HG02885 (cell line): ENCODE results near the gene THRB.
"Not testable (repeated sequence)": the region's sequence is repeated elsewhere in the genome, so short reads cannot be mapped to it uniquely, and the experiment has no call there.

Experiments used
- ATAC-seq: cut with Tn5 transposase; IDR thresholded peaks from one replicate; pipeline ENCODE4 v1.9.1; 2021; ENCODE audit warnings: mild to moderate bottlenecking; ENCODE audit not compliant: unreplicated experiment, poor library complexity

The THRB gene

DNA sequence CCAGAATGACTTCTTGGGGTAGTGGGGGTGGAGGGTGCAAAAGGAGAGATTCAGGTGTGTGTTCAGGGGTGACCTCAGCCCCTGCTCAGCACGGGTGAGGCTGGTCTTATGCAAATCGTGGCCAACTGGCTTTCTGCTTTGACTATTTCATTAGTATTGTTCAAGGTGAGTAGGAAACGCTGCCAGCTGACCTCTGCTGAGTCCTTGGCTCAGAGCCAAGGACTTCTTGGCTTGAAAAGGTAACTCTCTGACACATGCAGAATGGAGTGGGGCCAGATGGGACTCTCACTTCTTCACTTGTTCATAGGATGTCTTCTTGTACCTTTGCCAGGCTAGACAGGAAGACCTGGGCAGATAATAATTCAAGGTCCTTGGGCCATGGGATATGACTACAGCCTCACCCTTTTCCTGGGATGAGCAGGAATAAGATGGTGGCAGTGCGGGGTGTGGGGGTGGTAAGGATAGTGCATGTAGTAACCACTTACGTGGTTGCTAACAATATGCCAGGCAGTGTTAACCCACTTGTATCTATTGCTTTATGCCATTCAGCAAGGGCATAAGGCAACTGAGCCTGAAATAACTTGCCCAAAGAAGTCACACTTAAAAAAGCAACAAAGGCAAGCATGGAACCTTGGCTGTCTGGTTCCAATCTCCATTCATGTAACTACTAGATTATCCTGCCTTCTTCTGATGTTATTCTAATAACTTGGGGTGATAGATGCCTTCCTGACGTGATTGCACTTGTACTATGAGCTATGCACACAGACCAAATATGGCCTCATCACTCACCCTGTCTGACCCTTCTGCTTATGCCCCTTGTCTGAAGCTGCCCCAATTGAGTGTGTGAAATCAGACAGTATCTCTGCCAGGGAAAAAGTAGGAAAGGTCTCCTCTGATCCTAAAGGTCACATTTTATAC lies 356.4 kb downstream of the THRB start:
- no peak for ATAC-seq

DNA sequence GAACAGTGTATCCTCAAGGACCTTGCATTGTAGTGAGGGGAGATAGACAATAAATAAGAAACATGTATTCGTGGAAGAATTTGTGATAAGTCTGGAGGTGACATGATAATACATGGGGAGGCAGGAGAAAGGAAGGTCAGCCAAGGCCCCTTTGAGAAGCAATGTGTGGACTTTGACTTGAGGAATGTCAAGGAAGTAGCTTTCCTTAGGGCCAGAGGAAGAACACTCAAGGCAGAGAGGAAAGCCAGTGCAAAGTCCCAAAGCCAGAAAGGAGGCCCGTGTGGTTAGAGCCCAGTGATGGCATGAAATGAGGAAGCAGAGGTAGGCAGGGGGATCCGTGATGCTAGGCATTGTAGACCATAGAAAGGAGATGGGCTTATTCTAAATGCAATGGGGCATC lies 357.3 kb downstream of the THRB start:
- ATAC-seq = no peak

DNA sequence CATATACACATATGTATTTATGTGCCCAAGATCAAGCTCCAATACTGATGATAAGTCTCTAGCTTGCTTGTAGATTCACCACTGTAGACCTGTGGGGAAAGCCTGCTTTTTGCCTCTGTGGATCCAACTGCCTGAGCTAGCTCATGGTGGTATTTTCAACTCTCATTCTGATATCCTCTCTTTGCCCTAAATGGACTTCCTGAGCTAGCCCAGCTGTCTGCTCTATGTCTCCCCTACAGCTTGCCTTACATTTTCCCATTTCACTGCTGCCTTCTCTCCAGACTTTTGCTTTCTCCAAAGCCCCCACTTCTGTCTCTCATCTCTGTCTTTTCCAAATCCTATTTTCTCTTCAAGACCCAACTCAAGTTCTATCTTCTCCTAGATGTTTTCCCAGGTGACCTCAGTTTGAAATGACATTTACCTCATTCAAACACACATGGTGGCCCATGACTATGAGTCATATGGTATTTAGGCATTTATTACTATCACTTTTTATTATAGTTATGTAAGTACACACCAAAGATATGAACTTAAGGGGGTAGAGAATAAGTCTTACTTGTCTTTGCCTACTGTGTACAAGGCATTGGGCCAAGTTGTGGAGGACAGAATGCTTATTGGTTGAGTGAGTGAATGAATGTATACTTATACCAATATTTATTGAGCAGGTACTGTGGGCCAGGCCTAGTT lies 357.9 kb downstream of the THRB start:
- no peak for ATAC-seq

DNA sequence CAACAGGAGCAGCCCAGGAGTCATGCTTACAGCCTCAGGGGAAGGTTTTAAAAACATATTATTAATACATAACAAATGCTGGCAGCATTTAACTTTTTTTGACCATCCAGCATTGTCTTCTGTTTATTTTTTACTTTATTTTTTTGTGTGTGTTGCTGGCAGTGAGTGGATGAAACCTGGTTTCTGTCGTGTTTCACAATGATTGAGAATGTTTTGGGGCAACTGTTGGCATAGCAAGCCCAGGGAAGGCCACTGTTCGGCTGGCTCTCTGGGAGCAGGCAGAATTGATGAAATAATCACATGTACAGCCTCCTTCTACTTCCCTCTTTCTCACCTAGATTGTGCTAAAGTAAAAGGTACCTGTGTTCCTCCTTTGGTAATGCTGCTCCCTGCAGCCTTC lies 359.4 kb downstream of the THRB start:
- no peak for ATAC-seq

DNA sequence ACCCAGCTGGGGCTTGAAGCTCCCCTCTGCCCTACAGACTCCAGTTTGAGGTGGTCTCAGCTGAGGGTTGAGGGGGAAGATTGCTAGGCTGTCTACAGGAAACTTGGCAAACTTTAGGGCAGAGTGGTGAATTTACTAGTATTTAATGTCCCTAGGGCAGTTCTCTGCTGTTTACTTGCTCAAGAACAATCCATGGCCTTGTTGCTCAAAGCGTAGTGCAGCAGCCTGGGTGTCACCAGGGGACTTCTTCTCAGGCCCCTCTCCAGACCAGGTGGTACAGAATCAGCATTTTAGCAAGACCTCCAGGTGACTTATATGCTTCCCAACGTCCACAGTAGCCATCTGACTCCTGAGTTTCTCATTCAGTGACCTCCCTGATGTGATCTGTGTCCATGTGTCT lies 360.7 kb downstream of the THRB start:
- ATAC-seq = no peak

DNA sequence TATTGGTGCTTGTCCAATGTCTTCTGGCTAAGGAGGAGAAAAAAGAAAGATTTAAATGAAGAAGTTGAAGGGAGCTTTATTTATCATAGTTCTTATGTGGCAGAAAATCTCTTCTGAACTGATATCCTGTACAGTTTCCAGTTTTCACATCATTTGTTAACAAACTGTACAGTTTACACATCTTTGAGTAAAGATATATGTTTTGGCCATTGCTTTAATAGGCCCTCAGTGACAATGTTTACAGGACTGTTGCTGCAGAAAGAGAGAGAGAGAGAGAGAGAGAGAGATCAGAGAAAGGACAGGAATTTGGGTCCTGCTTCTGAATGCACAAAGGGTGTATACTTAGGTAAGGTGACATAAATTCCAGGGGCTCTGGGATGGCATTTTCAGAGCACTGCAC lies 361.2 kb downstream of the THRB start:
- ATAC-seq = no peak

DNA sequence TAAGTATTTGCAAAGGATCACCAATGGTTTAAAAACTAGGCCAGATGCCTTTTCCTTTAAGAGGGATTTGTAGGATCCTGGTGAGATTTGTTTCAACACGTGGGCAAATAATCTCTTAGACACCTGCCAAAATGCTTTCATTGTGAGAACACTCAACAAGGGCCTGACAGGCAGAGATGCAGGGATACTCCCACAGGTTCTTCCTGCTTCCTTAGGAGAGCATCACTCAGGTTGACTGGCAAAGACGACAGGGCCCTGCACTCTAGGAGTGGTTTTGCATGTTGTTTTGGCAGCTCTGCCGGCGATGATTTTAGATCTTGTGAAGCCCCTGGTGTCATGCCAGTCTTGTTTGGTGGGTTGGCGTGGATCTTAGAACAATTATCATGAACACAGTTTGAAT lies 365.1 kb downstream of the THRB start:
- no peak for ATAC-seq

DNA sequence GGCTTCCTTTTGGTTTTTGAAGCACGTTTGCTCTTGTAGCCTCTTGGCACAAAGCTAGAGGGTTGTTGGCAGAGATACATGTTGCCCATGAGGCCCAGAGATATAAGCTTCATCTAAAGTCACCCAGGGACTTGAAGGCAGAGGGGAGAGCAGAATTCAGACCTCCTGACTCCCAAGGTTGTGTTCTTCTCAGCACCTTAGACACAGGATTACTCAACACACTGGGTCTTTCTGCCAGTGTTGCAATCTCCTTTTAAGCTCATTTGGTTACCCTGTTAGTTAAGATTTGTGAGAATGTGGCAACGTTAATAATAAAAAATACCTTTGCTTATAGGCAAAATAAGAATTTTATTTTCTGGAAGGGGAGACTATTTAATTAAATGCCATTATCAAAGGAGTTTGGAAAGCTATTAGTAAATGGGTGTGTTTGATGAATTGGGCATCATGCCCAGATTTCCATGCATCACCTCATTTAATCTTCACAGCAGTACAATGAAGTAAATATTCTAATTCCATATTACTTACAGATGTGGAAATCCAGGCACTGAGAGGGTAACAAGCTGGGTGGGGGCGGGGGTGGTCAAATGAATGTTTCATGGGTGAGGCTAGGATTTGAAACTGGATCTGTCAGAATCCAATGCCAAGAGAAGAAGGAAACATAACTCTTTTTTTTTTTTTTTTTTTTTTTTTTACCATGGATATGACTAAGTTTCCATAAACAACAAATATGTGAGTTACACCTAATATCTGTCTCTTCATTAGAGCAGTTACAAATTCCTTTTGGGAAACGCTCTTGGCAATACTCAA lies 366.2 kb downstream of the THRB start:
- ATAC-seq = no peak

DNA sequence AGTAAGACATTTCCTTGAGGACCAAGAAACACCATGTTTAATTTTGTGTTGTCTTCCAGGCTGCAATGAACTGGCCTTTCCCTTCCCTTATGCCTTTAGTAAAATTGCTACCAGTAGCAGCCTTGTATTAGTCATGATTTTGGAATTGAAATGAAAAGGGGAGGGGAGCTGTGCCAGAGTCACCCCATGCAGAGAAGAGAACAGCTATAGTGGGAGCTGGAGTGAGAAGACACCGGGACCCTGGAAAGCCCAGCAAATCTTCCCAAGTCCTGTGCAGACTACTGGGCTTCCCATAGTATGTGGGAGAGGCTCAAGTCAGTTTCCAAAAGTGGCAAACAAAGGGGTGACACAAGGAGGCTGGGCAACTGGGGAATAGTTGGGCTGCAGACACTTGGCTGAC lies 371.1 kb downstream of the THRB start:
- ATAC-seq = no peak

DNA sequence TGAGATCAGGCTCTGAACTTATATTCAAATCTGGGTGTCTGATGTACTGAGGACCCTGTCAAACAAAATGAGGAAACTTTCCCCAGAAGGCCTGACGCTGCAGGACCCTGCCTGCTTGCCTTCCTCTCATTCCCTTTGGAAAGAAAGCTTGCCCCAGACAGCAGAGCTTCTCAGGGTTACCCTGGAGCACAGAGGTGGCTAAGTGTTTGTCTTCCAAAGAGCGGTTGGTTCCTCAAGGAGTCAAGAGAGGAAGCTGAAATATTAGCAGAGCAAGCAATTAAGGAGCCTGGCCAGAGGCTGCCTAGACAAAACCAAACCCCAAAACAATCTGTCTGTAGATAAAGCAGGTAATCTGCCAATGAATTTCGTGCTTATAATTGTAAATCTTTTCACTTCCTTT lies 374.2 kb downstream of the THRB start:
- ATAC-seq = no peak

DNA sequence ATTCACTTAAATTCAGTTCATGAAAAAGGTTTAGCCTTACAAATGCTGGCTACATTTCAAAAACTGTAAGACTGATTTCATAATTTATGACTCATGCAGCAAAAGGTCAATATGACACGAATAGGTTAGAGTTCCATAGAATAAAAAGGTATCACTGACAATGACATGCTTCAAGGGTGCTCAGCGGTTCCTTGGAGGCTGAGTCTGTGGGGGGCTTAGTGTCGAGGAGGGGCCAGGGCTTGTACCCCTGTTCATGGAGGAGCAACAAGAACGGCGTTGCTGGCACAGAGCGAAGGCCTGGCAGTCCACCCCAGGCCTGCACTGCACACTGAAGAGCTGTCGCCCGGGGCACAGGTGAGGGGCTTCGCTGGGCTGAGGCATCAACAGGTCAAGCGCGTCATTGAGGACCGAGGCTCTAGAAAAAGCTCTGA lies 375.3 kb downstream of the THRB start:
- no peak for ATAC-seq

DNA sequence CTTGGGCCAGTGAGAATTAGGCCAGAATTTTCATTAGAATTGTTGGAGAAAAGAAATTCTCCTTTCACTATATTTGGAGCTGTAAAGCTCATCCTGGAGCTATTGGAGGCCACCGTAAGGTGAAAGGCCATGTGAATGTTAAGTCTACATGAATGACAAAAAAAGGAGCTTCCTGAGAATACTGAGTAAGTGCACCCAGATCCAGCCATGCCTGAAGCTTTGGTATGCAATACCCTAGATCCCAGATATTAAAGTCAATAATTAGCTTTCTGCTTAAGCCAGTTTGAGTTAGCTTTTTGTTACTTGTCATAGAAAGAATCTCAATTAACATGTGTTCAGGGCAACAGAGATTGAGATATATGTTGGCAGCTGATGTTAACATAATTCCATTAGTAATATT lies 377.1 kb downstream of the THRB start:
- no peak for ATAC-seq

DNA sequence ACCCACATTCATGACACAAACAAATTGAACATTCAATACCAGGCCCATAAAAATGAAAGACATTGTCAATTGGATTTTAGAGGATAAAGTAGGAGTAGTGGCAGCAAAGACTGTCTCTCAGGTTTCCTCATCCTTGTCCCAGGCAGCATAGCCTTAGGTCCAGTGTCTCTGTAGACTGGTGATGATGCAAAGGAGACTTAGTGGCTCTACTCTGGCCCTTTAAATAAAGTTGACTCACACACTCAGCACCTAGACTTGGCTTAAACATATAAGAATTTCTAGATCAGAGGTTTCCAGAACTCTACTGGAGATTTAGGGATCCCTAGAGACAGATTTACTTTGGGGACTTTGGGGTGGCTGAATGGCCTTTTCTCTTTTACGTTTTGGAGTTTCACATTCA lies 382.9 kb downstream of the THRB start:
- no peak for ATAC-seq

DNA sequence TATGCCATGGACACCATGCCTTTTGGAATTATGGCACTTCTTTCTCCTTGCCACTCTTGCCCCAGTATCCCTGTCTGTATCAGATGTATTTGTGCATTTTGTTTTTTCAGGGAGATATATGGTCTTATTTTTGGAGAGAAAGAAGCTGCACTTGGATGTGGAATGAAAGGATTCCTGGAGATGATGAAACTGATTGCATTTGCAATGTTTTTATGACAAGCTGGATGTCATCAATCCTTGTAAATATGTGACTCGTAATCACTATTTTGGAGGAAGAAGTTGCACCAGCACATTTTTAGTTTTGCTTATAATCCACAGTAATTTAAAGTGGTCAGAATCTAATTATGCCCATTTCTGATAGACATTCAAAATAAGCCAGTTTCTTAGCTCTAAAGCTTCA lies 384.6 kb downstream of the THRB start:
- ATAC-seq = no peak

DNA sequence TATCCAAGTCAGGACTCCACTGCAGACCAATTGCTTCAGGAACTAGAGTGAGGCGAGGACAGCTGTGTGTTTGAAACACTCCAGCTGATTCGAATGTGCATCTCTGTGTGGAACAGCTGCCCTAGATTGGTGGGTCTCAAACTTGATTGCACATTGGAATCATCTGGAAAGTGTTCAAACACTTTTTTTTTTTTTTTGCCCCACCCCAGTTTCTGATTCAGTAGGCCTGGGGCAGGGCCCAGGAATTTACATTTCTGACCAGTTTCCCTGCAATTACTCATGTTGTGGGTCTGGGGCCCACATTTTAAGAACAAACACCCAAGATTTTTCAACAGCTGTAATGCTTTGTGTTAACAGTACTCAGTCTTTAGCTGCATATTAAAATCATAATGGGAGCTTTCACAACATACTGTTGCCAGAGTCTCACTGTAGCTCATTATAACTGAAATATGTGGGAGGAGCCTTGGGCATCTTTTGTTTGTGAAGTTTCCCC lies 392.9 kb downstream of the THRB start:
- no peak for ATAC-seq

DNA sequence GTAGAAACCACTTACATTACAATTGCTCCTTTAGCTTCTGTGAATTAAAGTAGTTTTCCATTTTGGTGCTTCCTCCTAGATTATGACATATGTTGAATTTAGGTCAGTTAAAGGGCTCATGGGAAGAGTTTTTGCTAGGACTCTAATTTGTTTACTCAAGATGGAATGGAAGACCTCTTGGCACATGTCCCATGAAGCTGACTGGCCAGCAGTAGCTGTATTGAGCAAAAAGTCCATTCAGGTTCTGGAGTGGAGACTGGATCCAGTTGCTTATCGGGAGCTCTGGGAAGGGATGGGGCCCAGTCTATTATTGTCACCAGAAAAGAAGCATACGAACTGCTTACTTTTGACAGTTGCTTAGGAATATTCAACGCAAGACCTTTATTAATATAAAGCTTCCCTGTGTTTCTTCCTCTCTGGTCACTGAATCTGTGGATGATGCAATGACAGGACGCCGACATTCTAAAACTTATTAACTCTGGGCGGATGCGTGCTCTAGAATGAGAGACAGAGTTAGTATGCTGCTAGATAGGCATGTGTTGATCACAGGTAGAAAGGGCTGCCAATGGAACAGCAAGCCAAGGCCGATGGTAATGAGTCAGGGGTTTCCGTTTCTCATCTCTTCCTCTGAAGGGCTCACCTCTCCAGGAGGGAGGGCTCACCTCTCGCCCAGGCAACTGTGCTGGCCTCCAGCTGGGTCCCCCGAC lies 393.8 kb downstream of the THRB start:
- no peak for ATAC-seq

DNA sequence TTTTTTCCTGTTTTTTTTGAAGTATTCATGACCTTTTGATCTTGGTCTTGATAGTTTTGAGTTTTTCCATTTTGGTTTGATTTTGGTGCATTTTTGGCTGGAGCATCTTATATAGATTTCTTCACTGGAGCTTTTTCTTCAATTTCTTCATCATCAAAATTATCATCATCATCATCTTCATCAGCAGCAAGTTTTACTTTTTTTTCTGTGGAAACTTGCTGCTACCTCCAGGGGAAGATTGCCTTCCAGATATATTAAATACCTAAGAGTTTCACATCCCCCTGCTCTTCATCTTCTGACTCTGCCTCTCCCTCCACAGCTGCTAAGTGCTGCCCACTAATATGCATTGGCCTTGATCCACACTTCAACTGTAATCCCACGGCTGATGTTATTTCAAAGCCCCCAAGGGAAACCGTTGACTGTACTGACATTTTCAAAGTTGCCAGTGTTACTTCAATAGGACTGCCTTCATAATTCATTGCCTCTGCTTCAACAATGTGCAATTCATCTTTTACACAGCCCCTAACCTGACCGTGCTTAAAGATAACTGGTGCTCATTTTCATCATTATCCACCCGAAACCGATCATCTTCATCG lies 397.9 kb downstream of the THRB start:
- no peak for ATAC-seq

DNA sequence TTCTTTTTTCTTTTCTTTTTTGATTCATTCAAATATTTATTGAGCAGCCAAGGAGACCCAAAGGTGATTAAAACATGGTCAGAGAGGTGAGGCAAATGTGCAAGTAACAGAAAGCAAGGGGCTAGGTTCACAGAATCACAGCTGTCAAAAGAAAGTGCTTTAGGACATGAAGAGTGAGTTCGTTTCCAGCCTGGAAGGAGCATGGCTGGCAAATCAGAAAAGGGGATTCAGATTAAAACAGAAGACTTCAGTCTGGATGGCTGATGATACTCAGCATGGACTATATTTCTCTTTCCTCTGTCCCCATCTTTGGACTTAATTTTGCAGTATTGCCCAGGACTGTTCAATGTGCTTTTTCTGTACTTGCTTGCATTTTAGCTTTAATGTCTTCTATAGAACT lies 398.4 kb downstream of the THRB start:
- ATAC-seq = no peak

DNA sequence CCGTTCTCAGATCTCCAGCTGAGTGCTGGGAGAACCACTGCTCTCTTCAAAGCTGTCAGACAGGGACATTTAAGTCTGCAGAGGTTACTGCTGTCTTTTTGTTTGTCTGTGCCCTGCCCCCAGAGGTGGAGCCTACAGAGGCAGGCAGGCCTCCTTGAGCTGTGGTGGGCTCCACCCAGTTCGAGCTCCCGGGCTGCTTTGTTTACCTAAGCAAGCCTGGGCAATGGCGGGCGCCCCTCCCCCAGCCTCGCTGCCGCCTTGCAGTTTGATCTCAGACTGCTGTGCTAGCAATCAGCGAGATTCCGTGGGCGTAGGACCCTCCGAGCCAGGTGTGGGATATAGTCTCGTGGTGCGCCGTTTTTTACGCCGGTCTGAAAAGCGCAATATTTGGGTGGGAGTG lies 399.8 kb downstream of the THRB start:
- not testable (repeated sequence) for ATAC-seq

DNA sequence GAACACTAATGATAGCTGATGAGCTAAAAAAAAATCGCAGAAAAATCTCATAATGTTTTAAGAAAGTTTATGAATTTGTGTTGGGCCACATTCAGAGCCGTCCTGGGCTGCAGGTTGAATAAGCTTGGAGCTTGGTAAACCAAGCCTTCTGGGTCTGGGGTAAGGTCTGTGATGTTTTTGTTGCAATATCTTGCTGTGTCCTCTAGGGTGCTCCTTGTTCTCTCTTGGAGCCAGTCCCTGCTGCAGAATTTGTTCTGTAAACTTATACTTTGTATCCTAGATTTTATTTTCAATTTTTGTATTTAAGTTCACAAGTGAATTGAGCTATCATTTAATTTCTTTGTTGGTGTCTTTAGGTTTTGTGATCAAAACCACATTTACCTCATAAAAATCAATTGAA lies 405.9 kb downstream of the THRB start:
- ATAC-seq = peak; percentile 85
